Sciatic nerve (tissue), 2 donors: ENCODE measurements around the gene DHRS4. TPM values are rescaled to one million over a fixed set of nuclear protein-coding genes. Genes with fewer than 3 reads are reported as not detected.
"Not testable (repeated sequence)": the region's sequence is repeated elsewhere in the genome, so short reads cannot be mapped to it uniquely, and the experiment has no call there.

Source experiments
- ATAC-seq: fragments of 200-7000 bp; cut with Tn5 transposase; one replicate; pipeline ENCODE4 v1.9.1; 2020; ENCODE audit warnings: mild to moderate bottlenecking, moderate library complexity
- DNase-seq: peaks from one replicate; pipeline ENCODE4 v3.0.0-alpha.2; 2020; ENCODE audit warnings: low spot score
- intact Hi-C: fragments of 100-400 bp; cut with DNase I; formaldehyde crosslinking; loops from one replicate; pipeline ENCODE4 v1.14.2; 2022
- total RNA-seq: library from RNA; stranded (reverse); fragmentation: NEBNext Ultra II Directional; extraction: Animal tissue kit (Norgen Biotek cat#: 25700); gene quantifications from one replicate; pipeline ENCODE4 v1.2.1, GENCODE V29; 2021
- donor health status: DM: no; HTN: no; CAD: no.
- donor health status: DM: no; HTN: no; CAD: no.

DHRS4 gene
- total RNA-seq, 1 donor from 2014 or later: 24.3 TPM

DNA sequence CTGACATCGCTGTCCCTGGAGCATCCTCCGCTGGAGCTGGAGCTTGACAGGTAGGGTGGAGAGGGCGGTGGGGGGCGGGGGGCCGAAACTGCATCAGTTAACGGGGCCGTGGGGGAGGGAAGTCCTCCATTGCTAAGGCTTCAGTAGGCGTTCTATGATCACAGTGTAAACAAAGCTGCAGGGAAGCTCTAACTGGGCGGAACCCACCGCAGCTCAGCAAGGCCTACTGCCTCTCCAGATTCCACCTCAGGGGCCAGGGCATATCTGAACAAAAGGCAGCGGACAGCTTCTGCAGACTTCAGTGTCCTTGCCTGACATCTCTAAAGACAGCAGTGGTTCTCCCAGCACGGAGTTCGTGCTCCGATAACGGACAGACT is 16.7 kb downstream of the DHRS4 start:
- intact Hi-C loops: not testable (repeated sequence)

DNA sequence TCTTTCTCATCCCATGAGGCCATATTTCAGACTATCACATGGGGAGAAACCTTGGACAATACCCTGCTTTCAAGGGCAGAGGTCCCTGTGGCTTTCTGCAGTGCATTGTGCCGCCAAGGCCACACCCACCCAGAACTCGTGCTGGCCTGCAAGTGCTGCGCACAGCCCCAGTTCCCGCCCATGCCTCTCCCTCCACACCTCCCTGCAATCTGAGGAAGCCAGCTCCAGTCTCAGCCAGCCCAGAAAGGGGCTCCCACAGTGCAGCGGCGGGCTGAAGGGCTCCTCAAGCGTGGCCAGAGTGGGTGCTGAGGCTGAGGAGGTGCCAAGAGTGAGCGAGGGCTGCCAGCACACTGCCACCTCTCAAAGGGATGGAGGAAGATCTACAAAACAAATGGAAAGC is 19.6 kb downstream of the DHRS4 start:
- intact Hi-C loops, DNase-seq, ATAC-seq: not testable (repeated sequence)

More for the DNA sequence above, 16.7 kb downstream of the DHRS4 start:
- ATAC-seq: peak; percentile 25
- DNase-seq: not testable (repeated sequence)

DNA sequence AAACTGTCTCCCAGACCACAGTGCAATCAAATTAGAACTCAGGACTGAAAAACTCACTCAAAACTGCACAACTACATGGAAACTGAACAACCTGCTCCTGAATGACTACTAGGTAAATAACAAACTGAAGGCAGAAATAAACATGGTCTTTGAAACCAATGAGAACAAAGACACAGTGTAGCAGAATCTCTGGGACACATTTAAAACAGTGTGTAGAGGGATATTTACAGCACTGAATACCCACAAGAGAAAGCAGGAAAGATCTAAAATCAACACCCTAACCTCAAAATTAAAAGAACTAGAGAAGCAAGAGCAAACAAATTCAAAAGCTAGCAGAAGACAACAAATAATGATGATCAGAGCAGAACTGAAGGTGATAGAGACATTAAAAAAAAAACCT is 20.5 kb downstream of the DHRS4 start:
- DNase-seq, intact Hi-C loops, ATAC-seq: not testable (repeated sequence)

DNA sequence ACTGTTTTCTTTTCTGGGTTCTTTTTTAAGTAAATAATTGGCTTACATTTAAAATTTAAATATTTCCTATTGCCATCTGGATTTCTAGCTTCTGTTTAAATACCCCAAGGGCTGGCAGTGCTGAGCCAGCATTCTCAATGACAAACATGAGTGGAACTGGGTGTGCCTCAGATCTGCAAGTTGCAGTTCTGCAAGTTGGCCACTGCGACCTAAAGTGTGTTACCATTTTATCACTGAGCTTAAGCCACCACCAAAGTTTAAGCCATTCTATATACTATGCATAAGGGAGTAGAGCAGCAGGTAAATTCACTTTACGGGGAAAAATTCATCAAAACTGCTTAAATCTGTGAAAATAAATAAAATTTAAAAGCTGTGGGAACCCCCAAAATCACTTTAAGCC is 23.6 kb downstream of the DHRS4 start:
- intact Hi-C loops, DNase-seq: not testable (repeated sequence)
- ATAC-seq: peak; percentile 49

DNA sequence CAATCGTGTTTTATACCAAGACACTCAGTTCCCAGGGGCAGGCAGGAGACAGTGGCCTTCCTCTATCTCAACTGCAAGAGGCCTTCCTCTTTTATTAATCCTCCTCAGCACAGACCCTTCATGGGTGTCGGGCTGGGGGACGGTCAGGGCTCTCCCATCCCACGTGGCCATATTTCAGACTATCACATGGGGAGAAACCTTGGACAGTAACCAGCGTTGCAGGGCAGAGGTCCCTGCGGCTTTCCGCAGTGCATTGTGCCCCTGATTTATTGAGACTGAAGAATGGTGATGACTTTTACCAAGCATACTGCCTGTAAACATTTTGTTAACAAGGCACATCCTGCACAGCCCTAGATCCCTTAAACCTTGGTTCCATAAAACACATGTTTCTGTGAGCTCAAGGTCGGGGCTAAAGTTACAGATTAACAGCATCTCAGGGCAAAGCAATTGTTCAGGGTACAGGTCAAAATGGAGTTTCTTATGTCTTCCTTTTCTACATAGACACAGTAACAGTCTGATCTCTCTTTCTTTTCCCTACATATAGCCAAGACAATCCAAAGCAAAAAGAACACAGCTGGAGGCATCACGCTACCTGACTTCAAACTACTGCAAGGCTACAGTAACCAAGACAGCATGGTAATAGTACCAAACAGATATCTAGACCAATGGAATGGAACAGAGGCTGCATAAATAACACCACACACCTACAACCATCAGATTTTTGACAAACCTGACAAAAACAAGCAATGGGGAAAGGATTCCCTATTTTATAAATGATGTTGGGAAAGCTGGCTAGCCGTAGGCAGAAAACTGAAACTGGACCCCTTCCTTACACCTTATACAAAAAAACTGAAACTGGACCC is 28.6 kb downstream of the DHRS4 start:
- DNase-seq, ATAC-seq, intact Hi-C loops: not testable (repeated sequence)

DNA sequence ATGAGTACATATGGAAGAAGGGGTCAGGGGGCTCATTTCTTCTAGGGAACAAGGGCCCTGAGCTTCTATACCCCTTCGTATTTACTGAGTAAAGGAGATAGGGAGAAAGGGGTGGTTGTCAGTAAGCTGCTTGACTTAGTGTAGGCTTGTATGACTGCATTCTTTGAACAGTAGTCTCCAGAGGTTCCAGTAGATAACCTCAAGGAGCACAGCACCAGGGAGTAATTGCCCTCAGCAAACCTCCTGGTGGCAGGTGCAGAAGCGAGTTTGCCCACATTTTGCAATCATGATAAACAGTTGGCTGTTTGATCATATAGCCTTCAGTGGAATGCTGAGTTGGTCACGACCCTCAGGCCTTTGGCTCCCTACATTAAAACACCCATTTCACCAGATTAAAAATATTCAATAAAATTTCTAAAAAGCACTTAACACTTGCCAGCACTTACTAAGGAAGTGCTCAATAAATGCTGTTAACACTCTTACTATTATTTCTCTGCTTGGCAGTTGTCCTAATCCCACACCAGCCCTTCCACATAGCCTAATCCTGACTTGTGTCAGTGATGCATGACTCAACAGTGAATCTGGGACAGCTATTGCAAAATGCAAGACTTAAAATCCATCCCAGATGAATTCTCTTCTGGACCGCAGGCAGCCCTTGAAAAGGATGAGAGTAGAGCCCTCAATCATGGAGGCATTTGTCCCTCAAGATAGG is 31.5 kb downstream of the DHRS4 start:
- ATAC-seq (peak; percentile 55), DNase-seq (no peak)
- intact Hi-C loops: no loop called here

DNA sequence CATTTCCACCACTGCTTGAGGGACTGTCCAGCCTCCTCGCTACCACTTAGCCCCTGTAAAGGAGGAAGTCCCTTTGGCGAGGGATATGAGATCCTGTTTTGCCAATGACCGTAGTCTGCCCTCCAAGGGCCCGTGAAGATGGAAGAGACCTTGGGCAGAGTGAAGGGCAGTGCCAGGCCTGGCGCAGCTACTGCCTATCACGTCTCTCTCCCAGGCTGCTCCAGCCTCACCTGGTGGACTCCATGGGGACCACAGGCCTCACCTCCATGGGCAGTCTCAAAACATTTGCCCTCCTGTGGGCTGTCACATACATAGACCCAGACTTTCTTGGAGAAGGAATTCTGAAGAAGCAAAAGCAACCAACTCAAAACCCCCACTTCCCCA is 34.6 kb downstream of the DHRS4 start:
- ATAC-seq: peak; percentile 11
- intact Hi-C loops, DNase-seq: not testable (repeated sequence)

DNA sequence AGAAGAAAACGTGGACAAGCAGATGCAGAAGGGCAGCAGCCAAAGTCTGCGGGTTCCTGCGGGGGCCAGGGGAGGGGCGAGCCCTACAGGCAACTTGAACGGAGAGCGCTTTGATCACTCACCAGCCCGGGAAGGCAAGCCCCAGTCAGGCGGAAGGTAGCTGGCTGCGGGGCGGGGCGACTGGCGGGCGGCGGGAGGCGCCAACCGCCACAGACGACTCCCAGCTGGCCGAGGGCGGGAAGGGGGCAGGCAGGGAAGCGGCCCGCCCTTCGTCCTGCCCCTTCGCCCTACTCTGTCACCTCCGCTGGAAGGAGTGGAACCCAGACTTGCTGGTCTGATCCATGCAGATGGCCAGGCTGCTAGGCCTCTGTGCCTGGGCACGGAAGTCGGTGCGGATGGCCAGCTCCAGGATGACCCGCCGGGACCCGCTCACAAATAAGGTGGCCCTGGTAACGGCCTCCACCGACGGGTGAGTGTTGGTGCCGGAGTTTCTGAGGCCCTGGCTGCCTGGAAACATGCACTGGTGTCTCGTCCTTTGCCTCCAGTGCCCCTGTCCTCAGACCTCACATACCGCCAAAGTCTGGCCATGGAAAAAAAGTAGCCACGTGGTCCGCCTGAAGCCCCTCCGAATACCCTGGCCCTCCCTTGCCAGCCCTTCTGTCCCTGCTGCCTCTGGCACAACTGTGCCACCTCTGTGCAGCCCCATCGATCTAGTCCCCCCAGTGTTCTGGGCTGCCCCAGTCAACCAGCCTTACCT is 35.2 kb downstream of the DHRS4 start, which contains the start of gene DHRS4L2:
DHRS4L2 (plus strand) TSS at position 323 of the 757 bp plus-strand sequence; CDS start at position 342, 19 bp downstream.
- peak; percentile 90 for DNase-seq
- intact Hi-C loops: not testable (repeated sequence)
- ATAC-seq: peak; percentile 94

DNA sequence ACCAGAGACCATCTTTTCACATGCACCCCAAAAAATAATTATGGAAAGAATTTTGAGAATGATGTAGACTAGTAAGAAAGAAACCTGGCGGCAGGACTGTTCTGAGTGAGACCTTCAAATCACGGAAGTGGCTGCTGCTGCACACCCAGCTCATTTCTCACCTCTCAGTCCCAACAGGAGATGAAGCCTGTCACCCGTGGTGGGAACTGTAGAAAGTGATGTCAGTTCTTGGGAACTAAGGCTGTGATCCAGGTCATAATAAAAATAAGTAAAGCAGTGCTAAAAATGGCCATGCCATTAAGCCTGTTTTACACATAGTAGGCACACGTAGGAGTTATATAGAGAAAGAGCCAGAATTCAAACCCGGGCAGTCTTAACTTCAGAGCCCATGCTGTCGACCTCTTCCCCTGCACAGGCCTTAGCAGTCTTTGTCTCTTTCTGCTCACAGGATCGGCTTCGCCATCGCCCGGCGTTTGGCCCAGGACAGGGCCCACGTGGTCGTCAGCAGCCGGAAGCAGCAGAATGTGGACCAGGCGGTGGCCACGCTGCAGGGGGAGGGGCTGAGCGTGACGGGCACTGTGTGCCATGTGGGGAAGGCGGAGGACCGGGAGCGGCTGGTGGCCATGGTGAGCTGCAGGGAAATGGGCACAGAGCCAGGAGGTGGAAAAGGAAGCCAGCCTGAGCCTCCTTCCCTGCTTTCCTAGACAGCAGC is 36.3 kb downstream of the DHRS4 start:
- ATAC-seq, intact Hi-C loops: not testable (repeated sequence)
- DNase-seq: peak; percentile 60

DNA sequence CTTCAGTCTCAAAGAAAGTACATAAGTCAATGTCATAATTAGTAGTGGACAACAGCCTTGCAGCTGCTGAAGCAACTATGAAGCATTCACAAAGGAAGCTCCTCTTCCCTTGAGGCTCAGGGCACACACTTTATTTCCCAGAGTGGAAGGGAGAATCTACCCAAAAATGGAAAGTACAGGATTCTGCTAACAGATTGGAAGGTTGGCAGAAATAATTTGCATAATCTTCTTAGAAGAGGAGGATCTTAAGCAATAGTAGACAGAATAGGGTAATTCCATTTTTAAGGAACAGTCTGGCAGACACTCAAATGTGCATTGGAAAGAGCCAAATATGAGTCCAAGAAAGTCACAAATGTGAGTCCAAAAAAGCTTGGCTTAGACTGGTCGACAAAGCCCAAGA is 37.4 kb downstream of the DHRS4 start:
- DNase-seq, intact Hi-C loops, ATAC-seq: not testable (repeated sequence)

DNA sequence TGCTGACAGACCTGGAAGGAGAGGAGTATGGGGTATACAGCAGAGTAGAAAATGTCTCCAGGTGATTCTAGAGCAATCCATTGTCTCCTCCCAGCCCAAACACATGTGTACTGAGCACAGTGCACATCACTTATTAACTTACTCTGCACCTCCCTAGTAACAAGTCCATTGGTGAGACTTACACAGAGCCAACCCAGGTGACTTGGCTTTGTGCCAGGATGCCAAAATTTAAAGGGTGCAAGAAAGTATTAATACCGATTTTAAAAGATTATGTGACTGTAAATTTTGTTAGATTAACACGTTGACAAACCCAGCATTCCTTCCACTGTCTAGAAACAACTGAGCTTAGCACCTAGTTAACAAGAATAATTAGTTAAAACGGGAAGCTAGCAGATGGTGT is 39.5 kb downstream of the DHRS4 start:
- ATAC-seq, intact Hi-C loops, DNase-seq: not testable (repeated sequence)

DNA sequence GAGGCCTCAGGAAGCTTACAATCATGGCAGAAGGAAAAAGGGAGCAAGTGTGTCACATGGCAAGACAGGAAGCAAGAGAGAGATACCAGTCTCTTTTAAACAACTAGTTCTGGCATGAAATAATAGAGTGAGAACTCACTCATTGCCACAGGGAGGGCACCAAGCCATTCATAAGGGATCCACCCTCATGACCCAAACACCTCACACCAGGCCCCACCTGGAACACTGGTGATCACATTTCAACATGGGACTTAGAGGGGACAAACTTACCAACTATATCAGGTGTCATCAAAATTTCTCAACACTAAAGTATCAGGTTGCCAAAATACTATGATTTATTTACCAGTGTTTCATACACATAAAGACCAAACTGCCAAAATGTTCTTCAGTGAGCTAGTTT is 42.4 kb downstream of the DHRS4 start:
- ATAC-seq, intact Hi-C loops, DNase-seq: not testable (repeated sequence)

DNA sequence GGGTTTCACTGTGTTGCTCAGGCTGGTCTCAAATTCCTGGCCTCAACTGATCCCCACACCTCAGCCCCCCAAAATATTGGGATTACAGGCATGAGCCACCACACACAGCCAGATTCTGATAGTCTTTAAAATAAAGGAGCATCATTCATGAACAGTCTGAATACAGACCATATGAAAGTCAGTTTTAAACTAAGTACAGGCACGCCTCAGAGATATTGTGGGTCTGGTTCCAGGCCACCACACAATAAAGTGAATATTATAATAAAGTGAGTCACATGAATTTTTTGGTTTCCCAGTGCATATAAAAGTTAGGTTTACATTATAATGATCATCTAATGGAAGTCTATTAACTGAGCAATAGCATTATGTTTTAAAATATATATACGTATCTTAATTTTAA is 43.3 kb downstream of the DHRS4 start:
- ATAC-seq, intact Hi-C loops, DNase-seq: not testable (repeated sequence)

DNA sequence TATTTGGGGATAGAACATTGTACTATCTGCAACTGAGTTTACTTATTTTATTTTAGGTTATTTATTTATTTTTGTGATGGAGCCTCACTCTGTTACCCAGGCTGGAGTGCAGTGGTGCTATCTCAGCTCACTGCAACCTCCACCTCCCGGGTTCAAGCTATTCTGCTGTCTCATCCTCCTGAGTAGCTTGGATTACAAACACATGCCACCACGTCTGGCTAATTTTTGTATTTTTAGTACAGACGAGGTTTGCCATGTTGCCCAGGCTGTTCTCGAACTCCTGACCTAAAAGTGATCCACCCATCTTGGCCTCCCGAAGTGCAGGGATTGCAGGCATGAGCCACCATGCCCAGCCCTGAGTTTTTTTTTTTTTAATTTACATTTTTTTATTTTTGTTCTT is 46.1 kb downstream of the DHRS4 start:
- ATAC-seq, intact Hi-C loops, DNase-seq: not testable (repeated sequence)

DNA sequence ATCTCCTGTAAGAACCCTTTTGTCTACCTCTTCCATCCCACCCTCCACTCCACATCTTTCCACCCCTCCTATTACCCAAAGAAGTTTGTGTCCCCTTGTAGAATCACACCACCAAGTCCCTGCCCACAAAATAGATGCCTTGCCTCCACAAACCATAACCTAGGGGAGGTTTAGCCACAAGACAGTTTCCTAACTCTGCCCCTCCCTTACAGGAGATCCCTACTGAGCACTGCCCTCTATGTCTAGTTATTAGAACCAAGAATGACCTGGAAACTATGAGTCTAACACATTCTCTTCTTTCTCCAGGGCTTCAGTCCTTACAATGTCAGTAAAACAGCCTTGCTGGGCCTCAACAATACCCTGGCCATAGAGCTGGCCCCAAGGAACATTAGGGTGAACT is 47.5 kb downstream of the DHRS4 start:
- ATAC-seq, DNase-seq, intact Hi-C loops: not testable (repeated sequence)

DNA sequence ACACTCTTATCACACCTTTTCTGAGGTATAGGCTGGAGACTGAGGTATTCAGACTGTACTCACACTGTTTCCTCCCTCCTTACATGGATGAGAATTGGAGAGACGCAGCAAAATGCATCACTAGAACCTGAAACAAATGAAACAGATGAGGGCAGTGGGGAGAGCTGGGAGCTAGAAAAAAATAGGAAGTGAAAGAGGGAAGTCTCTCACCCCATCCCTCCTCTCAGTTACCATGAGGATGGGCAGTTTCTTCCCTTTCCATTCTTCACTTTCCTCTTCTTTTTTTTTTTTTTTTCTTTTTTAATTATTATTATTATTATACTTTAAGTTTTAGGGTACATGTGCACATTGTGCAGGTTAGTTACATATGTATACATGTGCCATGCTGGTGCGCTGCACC is 48.1 kb downstream of the DHRS4 start:
- DNase-seq, intact Hi-C loops: not testable (repeated sequence)
- ATAC-seq: peak; percentile 36

DNA sequence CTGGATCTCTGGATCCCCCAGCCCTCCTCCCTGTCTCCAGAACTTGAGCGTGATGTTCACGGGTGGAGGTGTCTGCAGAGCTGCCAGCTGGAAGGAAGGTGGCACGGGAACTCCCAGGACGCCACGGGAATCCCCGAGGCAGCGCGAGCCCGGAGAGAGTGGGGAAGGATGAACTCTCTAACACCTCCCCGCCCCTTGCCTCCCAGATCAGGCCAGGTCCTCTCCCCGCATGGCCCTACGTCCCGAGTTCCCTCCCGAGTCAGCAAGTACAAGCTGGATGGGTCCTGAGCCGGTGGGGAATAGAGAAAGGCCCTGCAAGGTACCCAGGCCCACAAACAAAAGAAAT is 52.9 kb downstream of the DHRS4 start:
- DNase-seq, intact Hi-C loops: not testable (repeated sequence)
- peak; percentile 57 for ATAC-seq

DNA sequence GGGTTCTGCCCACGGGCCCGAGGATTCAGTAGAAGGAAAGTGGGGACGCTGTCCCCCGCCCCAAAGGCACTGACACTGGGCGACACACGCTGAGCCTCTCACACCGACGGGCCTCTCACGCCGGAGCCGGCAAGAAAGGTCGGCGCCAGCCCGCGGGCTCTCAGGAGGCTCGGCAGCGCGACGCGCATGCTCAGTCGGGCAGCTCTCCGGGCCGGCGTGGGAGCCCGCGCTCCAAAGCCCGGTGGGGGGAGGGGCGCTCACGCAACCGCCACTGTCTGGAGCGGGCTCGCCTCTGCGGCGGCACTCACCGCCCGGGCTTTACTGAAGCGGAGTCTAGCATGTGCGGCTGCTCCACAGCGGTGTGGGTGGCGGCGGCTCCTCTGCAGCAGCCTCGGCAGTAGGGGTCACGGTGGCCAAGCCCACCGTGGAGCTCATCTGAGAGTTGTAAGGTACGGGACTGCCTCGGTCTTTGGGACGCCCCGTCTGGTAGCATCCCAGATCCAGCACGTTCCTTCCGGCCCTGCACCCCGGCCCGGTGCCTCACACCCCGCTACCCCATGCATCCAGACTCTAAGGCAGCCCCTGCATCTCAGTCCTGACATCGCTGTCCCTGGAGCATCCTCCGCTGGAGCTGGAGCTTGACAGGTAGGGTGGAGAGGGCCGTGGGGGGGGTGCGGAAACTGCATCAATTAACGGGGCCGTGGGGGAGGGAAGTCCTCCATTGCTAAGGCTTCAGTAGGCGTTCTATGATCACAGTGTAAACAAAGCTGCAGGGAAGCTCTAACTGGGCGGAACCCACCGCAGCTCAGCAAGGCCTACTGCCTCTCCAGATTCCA is 53.5 kb downstream of the DHRS4 start:
- peak; percentile 97 for ATAC-seq
- intact Hi-C loops: not testable (repeated sequence)
- peak; percentile 83 for DNase-seq
